Neural cell (in vitro differentiated cells): ENCODE results near the gene WDFY3. TPM values are rescaled to one million over a fixed set of nuclear protein-coding genes. Genes with fewer than 3 reads are reported as not detected.

Experiments
- H2AFZ ChIP-seq: fragments of 200-600, 300-800 bp; sonication (generic), shearing (Covaris generic); 2 replicates; pipeline ENCODE4 v1.6.0; 2014; ENCODE audit warnings: low read depth, mild to moderate bottlenecking, antibody characterized with exemption, low read length, moderate library complexity
- H3F3A ChIP-seq: fragments of 200-600 bp; shearing (Covaris generic); 2 replicates; pipeline ENCODE4 v1.6.1; 2016; ENCODE audit warnings: mild to moderate bottlenecking, moderate library complexity, mixed read lengths, antibody characterized with exemption, low read length; ENCODE audit not compliant: insufficient read depth, poor library complexity, severe bottlenecking
- H3K27ac ChIP-seq: fragments of 200-600, 300-800 bp; sonication (generic), shearing (Covaris generic); 2 replicates; pipeline ENCODE4 v1.5.1; 2014; ENCODE audit warnings: mild to moderate bottlenecking, low read length, moderate library complexity
- H3K27me3 ChIP-seq: fragments of 300-800, 200-600 bp; sonication (generic), shearing (Covaris generic); 2 replicates; pipeline ENCODE4 v1.6.0; 2014; ENCODE audit warnings: mild to moderate bottlenecking, low read depth, low read length, moderate library complexity; ENCODE audit not compliant: insufficient read depth
- H3K36me3 ChIP-seq: fragments of 300-800, 200-600 bp; sonication (generic), shearing (Covaris generic); 2 replicates; pipeline ENCODE4 v1.5.1; 2014; ENCODE audit warnings: mild to moderate bottlenecking, antibody characterized with exemption, low read length, moderate library complexity; ENCODE audit not compliant: insufficient read depth
- H3K4me2 ChIP-seq: fragments of 300-800, 200-600 bp; sonication (generic), shearing (Covaris generic); 2 replicates; pipeline ENCODE4 v1.6.0; 2014; ENCODE audit warnings: mild to moderate bottlenecking, low read length
- H3K4me3 ChIP-seq: fragments of 300-800, 200-600 bp; sonication (generic), shearing (Covaris generic); 2 replicates; pipeline ENCODE4 v1.5.1; 2014; ENCODE audit warnings: mild to moderate bottlenecking, low read length, moderate library complexity
- H3K79me2 ChIP-seq: fragments of 200-600 bp; shearing (Covaris generic); replicated peaks from 2 replicates; pipeline ENCODE4 v1.6.0; 2014; ENCODE audit warnings: mild to moderate bottlenecking, low read length, moderate library complexity; ENCODE audit not compliant: insufficient read depth
- H3K9ac ChIP-seq: fragments of 300-800, 200-600 bp; sonication (generic), shearing (Covaris generic); 2 replicates; pipeline ENCODE4 v1.6.1; 2016; ENCODE audit warnings: mild to moderate bottlenecking, low read length, mixed read lengths
- H3K9me2 ChIP-seq: fragments of 200-600 bp; shearing (Covaris generic); 2 replicates; pipeline ENCODE4 v1.6.1; 2016; ENCODE audit warnings: mild to moderate bottlenecking, low read length, mixed read lengths; ENCODE audit not compliant: insufficient read depth
- H3K9me3 ChIP-seq: fragments of 200-600, 300-800 bp; sonication (generic), shearing (Covaris generic); 2 replicates; pipeline ENCODE4 v1.6.1; 2016; ENCODE audit warnings: mild to moderate bottlenecking, mixed run types, low read length, moderate library complexity, mixed read lengths
- H4K20me1 ChIP-seq: fragments of 200-600 bp; shearing (Covaris generic); 2 replicates; pipeline ENCODE4 v1.6.1; 2016; ENCODE audit warnings: mild to moderate bottlenecking, mixed run types; ENCODE audit not compliant: insufficient read depth
- CTCF ChIP-seq: fragments of 450-650 bp; IDR thresholded peaks from 2 replicates; pipeline ENCODE4 v1.5.1; 2014; ENCODE audit warnings: antibody characterized with exemption, mild to moderate bottlenecking, moderate library complexity; ENCODE audit not compliant: poor library complexity, severe bottlenecking
- EP300 ChIP-seq: fragments of 450-650 bp; conservative IDR thresholded peaks from 2 replicates; pipeline ENCODE4 v1.6.1; 2014; ENCODE audit warnings: antibody characterized with exemption, mild to moderate bottlenecking, moderate library complexity; ENCODE audit not compliant: poor library complexity, severe bottlenecking
- EZH2 ChIP-seq: fragments of 200-600, 300-800 bp; shearing (Covaris generic), sonication (generic); IDR thresholded peaks from 2 replicates; pipeline ENCODE4 v1.6.1; 2014; ENCODE audit warnings: antibody characterized with exemption, low read length, borderline replicate concordance, mild to moderate bottlenecking; ENCODE audit not compliant: insufficient read depth, poor library complexity, severe bottlenecking
- MXI1 ChIP-seq: fragments of 450-650 bp; conservative IDR thresholded peaks from 2 replicates; pipeline ENCODE4 v1.6.1; 2014; ENCODE audit warnings: antibody characterized with exemption, mild to moderate bottlenecking; ENCODE audit not compliant: poor library complexity, severe bottlenecking
- POLR2AphosphoS5 ChIP-seq: IDR thresholded peaks from 2 replicates; pipeline ENCODE4 v1.6.1; 2012
- RAD21 ChIP-seq: fragments of 450-650 bp; conservative IDR thresholded peaks from 2 replicates; pipeline ENCODE4 v1.6.1; 2014; ENCODE audit warnings: antibody characterized with exemption, mild to moderate bottlenecking, moderate library complexity
- REST ChIP-seq: IDR thresholded peaks from 2 replicates; pipeline ENCODE4 v1.6.1; 2012; ENCODE audit warnings: borderline replicate concordance
- SMC3 ChIP-seq: fragments of 450-650 bp; conservative IDR thresholded peaks from 2 replicates; pipeline ENCODE4 v1.6.1; 2014; ENCODE audit warnings: antibody characterized with exemption, mild to moderate bottlenecking, moderate library complexity; ENCODE audit not compliant: poor library complexity
- TAF1 ChIP-seq: IDR thresholded peaks from 2 replicates; pipeline ENCODE4 v1.6.1; 2012; ENCODE audit warnings: low read depth
- polyA plus RNA-seq: library from polyadenylated mRNA; depleted of rRNA; stranded (reverse); fragments of >200 nt; gene quantifications from 2 replicates; pipeline ENCODE4 v1.2.3, GENCODE V29; 2014

Gene WDFY3
- polyA plus RNA-seq, 1 donor from 2014 or later: 39.8 TPM

DNA sequence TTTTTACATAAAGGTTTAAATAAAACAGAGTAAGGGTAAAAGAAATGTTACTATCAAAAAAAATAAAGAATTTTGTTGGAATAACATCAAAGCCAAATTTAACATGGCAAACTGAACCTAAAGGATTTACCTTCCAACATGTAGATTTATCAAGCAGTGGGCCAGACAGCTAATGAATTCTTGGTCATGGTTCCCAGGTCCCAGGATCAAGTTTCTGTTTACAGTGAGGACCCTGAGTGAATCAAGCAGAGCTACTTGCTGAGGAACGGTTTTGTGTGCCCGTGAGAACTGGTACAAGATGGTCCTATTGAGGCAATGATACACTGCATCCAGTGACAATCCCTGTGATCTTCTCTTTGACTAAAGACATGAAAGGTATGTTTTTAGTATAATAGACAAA is 226.4 kb downstream of the WDFY3 start:
- Histone ChIP-seq H3K27ac (no peak overlapping the region), H3K79me2 (no peaks in the 10 kb centered on the region), H4K20me1 (no peaks in the 10 kb centered on the region), H3K9ac (no peak overlapping the region), H3K9me3 (no peaks in the 10 kb centered on the region), H3K36me3 (peaks cover 24% of the 10 kb centered on the region), H3F3A (no peaks in the 10 kb centered on the region), H3K4me3 (no peak overlapping the region), H2AFZ (no peak overlapping the region), H3K9me2 (no peaks in the 10 kb centered on the region), H3K27me3 (no peaks in the 10 kb centered on the region), H3K4me2 (no peak overlapping the region)
- TF ChIP-seq SMC3 (no peak), RAD21 (no peak), EZH2 (no peak), TAF1 (no peak), EP300 (no peak), CTCF (no peak), POLR2AphosphoS5 (no peak), REST (no peak), MXI1 (no peak)

DNA sequence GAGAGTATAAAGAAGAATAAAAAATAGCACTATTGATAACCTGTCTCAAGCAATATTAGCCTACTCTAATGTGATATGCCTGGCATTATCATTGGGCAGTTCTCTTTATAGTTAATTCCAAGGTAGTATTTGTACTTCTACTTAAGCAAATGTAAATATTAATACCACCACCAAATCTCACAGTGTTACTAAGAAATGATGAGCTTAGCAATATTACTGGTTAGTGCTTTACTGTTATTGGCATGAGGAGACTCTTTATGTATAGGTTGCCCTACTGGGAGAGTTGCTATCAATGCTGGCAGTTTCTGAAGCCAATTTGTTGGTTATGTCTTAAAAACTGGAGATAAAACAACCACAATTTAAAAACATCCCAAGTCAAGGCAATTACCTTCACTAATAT is 227.9 kb downstream of the WDFY3 start:
- Histone ChIP-seq H3K27me3 (no peaks in the 10 kb centered on the region), H3K9ac (no peak overlapping the region), H3K4me3 (no peak overlapping the region), H3K79me2 (no peaks in the 10 kb centered on the region), H3F3A (no peaks in the 10 kb centered on the region), H3K4me2 (no peak overlapping the region), H3K9me2 (no peaks in the 10 kb centered on the region), H3K36me3 (peaks cover 24% of the 10 kb centered on the region), H2AFZ (no peak overlapping the region), H3K9me3 (no peaks in the 10 kb centered on the region), H4K20me1 (no peaks in the 10 kb centered on the region), H3K27ac (no peak overlapping the region)
- TF ChIP-seq REST (no peak), POLR2AphosphoS5 (no peak), CTCF (no peak), MXI1 (no peak), EZH2 (no peak), RAD21 (no peak), SMC3 (no peak), EP300 (no peak), TAF1 (no peak)
